ENCODE data around the gene FGD4. TPM values are rescaled to one million over a fixed set of nuclear protein-coding genes. Genes with fewer than 3 reads are reported as not detected.

FGD4 gene
- total and polyA plus RNA-seq, 2 of the 4 experiments (the other 2 are of a cell fraction) = 2.1 to 8.8 TPM

- H4K91ac ChIP-seq (ENCODE audit: insufficient read depth, low read depth, low read length) = no peak overlapping the region
- H2AFZ ChIP-seq (replicated peaks; ENCODE audit: low read length, poor library complexity) = no peak overlapping the region
- H3K14ac ChIP-seq (replicated peaks; ENCODE audit: low read depth, low read length) = no peak overlapping the region
- dilution Hi-C loops (cut with HindIII; ENCODE audit: low sequenced_read_pairs, unreplicated experiment) (no loop called here), intact Hi-C loops (cut with micrococcal nuclease) (no loop called here), in situ Hi-C loops (cut with MboI; ENCODE audit: low sequenced_read_pairs) (no loop called here)
- H3K4me3 ChIP-seq (ENCODE audit: insufficient read depth, low read depth, low read length) = no peak overlapping the region
- H3K23ac ChIP-seq (ENCODE audit: low read depth, low read length) = no peak overlapping the region
- no peaks in the 10 kb centered on the region for H3K4me1 ChIP-seq (ENCODE audit: control insufficient read depth, insufficient read depth, low read length)
- H2BK15ac ChIP-seq (ENCODE audit: low read depth, low read length) = no peak overlapping the region
- ATAC-seq (ENCODE audit: low read depth) (no peak), DNase-seq (no peak)
- no peak overlapping the region for H3K27ac ChIP-seq (ENCODE audit: insufficient read depth, low read length)
- H2AK9ac ChIP-seq (replicated peaks; ENCODE audit: low read depth, low read length, poor library complexity) = no peak overlapping the region
- no peak overlapping the region for H2BK5ac ChIP-seq (ENCODE audit: low read depth, low read length, poor library complexity, severe bottlenecking)
- no peaks in the 10 kb centered on the region for H3K36me3 ChIP-seq (ENCODE audit: control insufficient read depth, insufficient read depth, low read length)
- H2AK5ac ChIP-seq (ENCODE audit: low read depth, low read length) = no peak overlapping the region
- POLR2A ChIA-PET (ENCODE audit: unreplicated experiment) = no interaction called here
- H3K27me3 ChIP-seq (ENCODE audit: control insufficient read depth, insufficient read depth, low read length) = peaks cover 8% of the 10 kb centered on the region; the same call in 1 of the 2 replicates
- H4K5ac ChIP-seq (ENCODE audit: low read depth, low read length) = no peak overlapping the region
- H3K9me1 ChIP-seq (ENCODE audit: insufficient read depth, low read length) = no peaks in the 10 kb centered on the region; the same call in 1 of the 2 replicates
- no peaks in the 10 kb centered on the region for H3K9me3 ChIP-seq (ENCODE audit: control insufficient read depth, insufficient read depth, low read length)
- no peak overlapping the region for H2BK120ac ChIP-seq (ENCODE audit: low read depth, low read length)
- no peak overlapping the region for H3K4ac ChIP-seq (ENCODE audit: low read depth, low read length)
- BruUV-seq (replicated peaks) = no TSS peak
- H3K18ac ChIP-seq (ENCODE audit: low read depth, low read length) = no peak overlapping the region
- no peak overlapping the region for H2BK20ac ChIP-seq (ENCODE audit: low read depth, low read length)
- TF ChIP-seq NFE2L2 (IDR thresholded peaks at IDR 0.05; ENCODE audit: low read depth, low read length) = no peak
- no peak for TF ChIP-seq RAD21 (IDR thresholded peaks at IDR 0.05; ENCODE audit: low read length)
- no peak for TF ChIP-seq RFX5 (IDR thresholded peaks at IDR 0.05; ENCODE audit: low read depth, low read length)
- no peak for TF ChIP-seq MXI1 (IDR thresholded peaks at IDR 0.05; ENCODE audit: borderline replicate concordance, low read depth, low read length)
- TF ChIP-seq, protein P1, sequence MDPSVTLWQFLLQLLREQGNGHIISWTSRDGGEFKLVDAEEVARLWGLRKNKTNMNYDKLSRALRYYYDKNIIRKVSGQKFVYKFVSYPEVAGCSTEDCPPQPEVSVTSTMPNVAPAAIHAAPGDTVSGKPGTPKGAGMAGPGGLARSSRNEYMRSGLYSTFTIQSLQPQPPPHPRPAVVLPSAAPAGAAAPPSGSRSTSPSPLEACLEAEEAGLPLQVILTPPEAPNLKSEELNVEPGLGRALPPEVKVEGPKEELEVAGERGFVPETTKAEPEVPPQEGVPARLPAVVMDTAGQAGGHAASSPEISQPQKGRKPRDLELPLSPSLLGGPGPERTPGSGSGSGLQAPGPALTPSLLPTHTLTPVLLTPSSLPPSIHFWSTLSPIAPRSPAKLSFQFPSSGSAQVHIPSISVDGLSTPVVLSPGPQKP (IDR thresholded peaks at IDR 0.05; ENCODE audit: borderline replicate concordance, low read depth, low read length) = no peak
- TF ChIP-seq BHLHE40 (IDR thresholded peaks at IDR 0.05; ENCODE audit: low read depth, low read length) = no peak
- no peak for TF ChIP-seq MAZ (IDR thresholded peaks at IDR 0.05; ENCODE audit: borderline replicate concordance, low read depth, low read length)
- no peak for TF ChIP-seq RCOR1 (IDR thresholded peaks at IDR 0.05; ENCODE audit: insufficient replicate concordance, low read length)
- no peak for TF ChIP-seq SMC3 (IDR thresholded peaks at IDR 0.05; ENCODE audit: low read depth, low read length)
- no peaks in the 10 kb centered on the region for H3K79me1 ChIP-seq (ENCODE audit: low read depth in 1 of 2, low read length in 2 of 2)
- no peaks in the 10 kb centered on the region for H4K20me1 ChIP-seq (ENCODE audit: insufficient read depth, low read length)
- H3K56ac ChIP-seq (ENCODE audit: extremely low read depth, insufficient read depth, low read length) = no peak overlapping the region
- CTCF ChIA-PET = interaction anchor here (1.5 kb wide), 1 partner anchor 11 kb away, joined by 5 read pairs; no protein-coding TSS in a partner anchor
- no peak overlapping the region for H4K8ac ChIP-seq (ENCODE audit: low read depth in 2 of 2, low read length in 2 of 2)
- no peak overlapping the region for H3K4me2 ChIP-seq (ENCODE audit: low read depth, low read length)
- WGBS, 2 experiments (ENCODE audit: extremely low coverage in 2 of 2, insufficient read length in 1 of 2) = no CpG with 5 or more reads among the region's 2 CpGs
- H3K9ac ChIP-seq (ENCODE audit: low read depth, low read length) = no peak overlapping the region
These were observed 91.4 kb downstream of the FGD4 start for GRCh38 chr12:32490801-32491200.

Data from IMR-90 (cell line).